GM12878 (cell line): ENCODE results near the gene LIF. TPM values are rescaled to one million over a fixed set of nuclear protein-coding genes. Genes with fewer than 3 reads are reported as not detected.

Experiments
- ATF7 ChIP-seq: fragments of 450-650 bp; IDR thresholded peaks from 2 replicates; pipeline ENCODE4 v1.6.1; 2016; ENCODE audit warnings: low read depth, mild to moderate bottlenecking
- DPF2 ChIP-seq: fragments of 450-650 bp; IDR thresholded peaks from 2 replicates; pipeline ENCODE4 v1.6.1; 2017; ENCODE audit warnings: mild to moderate bottlenecking
- EED ChIP-seq: sonication (generic); IDR thresholded peaks from 2 replicates; pipeline ENCODE4 v1.6.1; 2016; ENCODE audit warnings: antibody characterized with exemption, low read depth
- EP300 ChIP-seq, 2 experiments: fragments of 150-350 bp in 1 of 2; IDR thresholded peaks; 2 replicates each; pipeline ENCODE4 v1.6.1; 2011 to 2012; ENCODE audit warnings: low read depth in 2 of 2, low read length in 2 of 2, borderline replicate concordance in 1 of 2, improper control_type of control experiment in 1 of 2, inconsistent platforms in 1 of 2; ENCODE audit not compliant: control insufficient read depth in 1 of 2
- ESRRA ChIP-seq: IDR thresholded peaks from 2 replicates; pipeline ENCODE4 v1.6.1; 2012; ENCODE audit warnings: mild to moderate bottlenecking, low read length, improper control_type of control experiment
- IRF4 ChIP-seq: IDR thresholded peaks from 2 replicates; pipeline ENCODE4 v1.6.1; 2011; ENCODE audit warnings: low read depth, low read length
- MEF2A ChIP-seq: IDR thresholded peaks from 2 replicates; pipeline ENCODE4 v1.6.1; 2011; ENCODE audit warnings: low read depth, mild to moderate bottlenecking, low read length, moderate library complexity; ENCODE audit not compliant: insufficient read depth
- NBN ChIP-seq: fragments of 450-650 bp; IDR thresholded peaks from 2 replicates; pipeline ENCODE4 v1.6.1; 2016
- PAX5 ChIP-seq: IDR thresholded peaks from 2 replicates; pipeline ENCODE4 v1.6.1; 2011; ENCODE audit warnings: low read depth, low read length, borderline replicate concordance
- RFX5 ChIP-seq: IDR thresholded peaks from 2 replicates; pipeline ENCODE4 v1.6.1; 2011; ENCODE audit warnings: low read depth, low read length, improper control_type of control experiment
- RUNX3 ChIP-seq: IDR thresholded peaks from 2 replicates; pipeline ENCODE4 v1.6.1; 2012; ENCODE audit warnings: low read length, inconsistent platforms
- SIX5 ChIP-seq: IDR thresholded peaks from 2 replicates; pipeline ENCODE4 v1.6.1; 2011; ENCODE audit warnings: mild to moderate bottlenecking, low read depth, low read length, moderate library complexity; ENCODE audit not compliant: severe bottlenecking
- SPI1 ChIP-seq: IDR thresholded peaks from 2 replicates; pipeline ENCODE4 v1.6.1; 2011; ENCODE audit warnings: low read depth, mild to moderate bottlenecking, low read length, moderate library complexity, borderline replicate concordance; ENCODE audit not compliant: insufficient read depth
- SREBF2 ChIP-seq: IDR thresholded peaks from 2 replicates; pipeline ENCODE4 v1.6.1; 2012; ENCODE audit warnings: mild to moderate bottlenecking, low read length
- STAT1 ChIP-seq: fragments of 450-650 bp; conservative IDR thresholded peaks from 2 replicates; pipeline ENCODE4 v1.6.1; 2014; ENCODE audit warnings: antibody characterized with exemption, mild to moderate bottlenecking
- TCF3 ChIP-seq: IDR thresholded peaks from 2 replicates; pipeline ENCODE4 v1.6.1; 2012; ENCODE audit warnings: low read depth, mild to moderate bottlenecking, low read length, borderline replicate concordance; ENCODE audit not compliant: insufficient read depth
- ZNF217 ChIP-seq: fragments of 450-650 bp; IDR thresholded peaks from 2 replicates; pipeline ENCODE4 v1.6.1; 2017; ENCODE audit warnings: antibody characterized with exemption, mild to moderate bottlenecking
- ZZZ3 ChIP-seq: IDR thresholded peaks from 2 replicates; pipeline ENCODE4 v1.6.1; 2011; ENCODE audit warnings: low read depth; ENCODE audit not compliant: control insufficient read depth, insufficient read length
- polyA plus RNA-seq, 11 experiments: library from polyadenylated mRNA; depleted of rRNA in 4 of 11; unstranded in 6 of 11; stranded (reverse) in 5 of 11; fragments of >200 nt; fragmentation: Nextera tagmentation in 4 of 11; fragmentation: Illumina TruSeq in 1 of 11; extraction: Ambion mirVana in 4 of 11; extraction: Trizol in 1 of 11; gene quantifications; 1 replicate in 1 of 11; 2 replicates in 10 of 11; pipeline versions ENCODE4 v1.2.1 to v1.2.3, GENCODE V29; 2011 to 2016; ENCODE audit warnings: inconsistent platforms in 2 of 11, missing spikeins in 2 of 11, low read depth in 1 of 11
- total RNA-seq, 4 experiments: library from RNA; depleted of rRNA in 3 of 4; stranded (reverse); fragments of >200 nt in 3 of 4; fragmentation: Illumina TruSeq in 1 of 4; extraction: Trizol in 1 of 4; gene quantifications; 2 replicates each; pipeline versions ENCODE4 v1.2.1 to v1.2.3, GENCODE V29; 2013 to 2021
- TF ChIP-seq, protein P1 (sequence below): fragments of 450-650 bp; IDR thresholded peaks from 2 replicates; pipeline ENCODE4 v1.6.1; 2017; ENCODE audit warnings: mild to moderate bottlenecking, moderate library complexity
- TF ChIP-seq, protein P2 (sequence below): fragments of 450-650 bp; formaldehyde crosslinking; IDR thresholded peaks from 2 replicates; pipeline ENCODE4 v1.5.0; 2022; ENCODE audit warnings: mild to moderate bottlenecking, missing genetic modification characterization
- TF ChIP-seq, protein P3 (sequence below): IDR thresholded peaks from 2 replicates; pipeline ENCODE4 v1.6.1; 2011; ENCODE audit warnings: mild to moderate bottlenecking, low read depth, low read length, moderate library complexity; ENCODE audit not compliant: insufficient replicate concordance
- TF ChIP-seq, protein P4 (sequence below): IDR thresholded peaks from 2 replicates; pipeline ENCODE4 v1.6.1; 2012; ENCODE audit warnings: low read depth, low read length, improper control_type of control experiment

LIF gene
- total and polyA plus RNA-seq, 10 of the 15 experiments (the other 5 are each of a cell fraction or from before 2014, with no cell fraction given): 0.05 to 3.4 (median 0.97) TPM

DNA sequence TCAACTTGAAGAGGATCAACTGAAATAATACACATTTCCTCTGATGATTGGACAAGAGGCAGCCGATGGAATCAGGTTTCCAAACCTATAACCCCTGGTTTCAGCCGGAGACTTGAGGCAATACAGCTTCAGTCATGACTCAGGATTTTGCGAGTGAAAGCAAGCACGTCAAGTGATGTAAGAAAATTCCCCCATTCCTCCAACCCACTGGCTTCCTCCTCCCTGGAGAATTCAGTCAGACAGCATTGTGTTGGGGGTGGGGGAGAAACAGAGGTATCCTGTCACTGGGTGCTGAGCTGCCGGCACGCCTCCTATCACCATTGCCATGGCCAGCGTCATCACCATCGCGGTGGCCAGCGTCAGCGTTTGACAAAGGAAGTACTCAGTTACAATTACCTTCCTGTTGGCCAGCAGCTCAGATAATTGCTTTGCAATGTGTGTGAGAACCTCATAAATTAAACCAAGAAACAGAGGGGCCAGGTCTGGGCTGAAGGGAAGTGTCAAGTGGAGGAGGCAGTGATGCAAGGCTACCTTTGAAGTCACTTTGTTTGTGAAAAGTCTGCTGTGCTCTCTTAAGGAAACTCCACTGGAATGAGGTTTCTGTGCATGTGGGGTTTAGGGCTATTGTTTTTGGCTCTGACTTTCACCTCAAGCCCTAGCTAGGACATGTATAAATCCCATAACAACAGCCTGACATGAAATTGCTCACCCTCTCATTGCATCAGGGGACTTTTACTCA lies 50.2 kb downstream of the LIF start (continued):
- TF ChIP-seq IRF4: no peak
- TF ChIP-seq RUNX3: peak; percentile 38
- no peak for TF ChIP-seq ESRRA
- TF ChIP-seq, protein P1, sequence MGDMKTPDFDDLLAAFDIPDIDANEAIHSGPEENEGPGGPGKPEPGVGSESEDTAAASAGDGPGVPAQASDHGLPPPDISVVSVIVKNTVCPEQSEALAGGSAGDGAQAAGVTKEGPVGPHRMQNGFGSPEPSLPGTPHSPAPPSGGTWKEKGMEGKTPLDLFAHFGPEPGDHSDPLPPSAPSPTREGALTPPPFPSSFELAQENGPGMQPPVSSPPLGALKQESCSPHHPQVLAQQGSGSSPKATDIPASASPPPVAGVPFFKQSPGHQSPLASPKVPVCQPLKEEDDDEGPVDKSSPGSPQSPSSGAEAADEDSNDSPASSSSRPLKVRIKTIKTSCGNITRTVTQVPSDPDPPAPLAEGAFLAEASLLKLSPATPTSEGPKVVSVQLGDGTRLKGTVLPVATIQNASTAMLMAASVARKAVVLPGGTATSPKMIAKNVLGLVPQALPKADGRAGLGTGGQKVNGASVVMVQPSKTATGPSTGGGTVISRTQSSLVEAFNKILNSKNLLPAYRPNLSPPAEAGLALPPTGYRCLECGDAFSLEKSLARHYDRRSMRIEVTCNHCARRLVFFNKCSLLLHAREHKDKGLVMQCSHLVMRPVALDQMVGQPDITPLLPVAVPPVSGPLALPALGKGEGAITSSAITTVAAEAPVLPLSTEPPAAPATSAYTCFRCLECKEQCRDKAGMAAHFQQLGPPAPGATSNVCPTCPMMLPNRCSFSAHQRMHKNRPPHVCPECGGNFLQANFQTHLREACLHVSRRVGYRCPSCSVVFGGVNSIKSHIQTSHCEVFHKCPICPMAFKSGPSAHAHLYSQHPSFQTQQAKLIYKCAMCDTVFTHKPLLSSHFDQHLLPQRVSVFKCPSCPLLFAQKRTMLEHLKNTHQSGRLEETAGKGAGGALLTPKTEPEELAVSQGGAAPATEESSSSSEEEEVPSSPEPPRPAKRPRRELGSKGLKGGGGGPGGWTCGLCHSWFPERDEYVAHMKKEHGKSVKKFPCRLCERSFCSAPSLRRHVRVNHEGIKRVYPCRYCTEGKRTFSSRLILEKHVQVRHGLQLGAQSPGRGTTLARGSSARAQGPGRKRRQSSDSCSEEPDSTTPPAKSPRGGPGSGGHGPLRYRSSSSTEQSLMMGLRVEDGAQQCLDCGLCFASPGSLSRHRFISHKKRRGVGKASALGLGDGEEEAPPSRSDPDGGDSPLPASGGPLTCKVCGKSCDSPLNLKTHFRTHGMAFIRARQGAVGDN: no peak
- TF ChIP-seq STAT1: no peak
- TF ChIP-seq ZNF217: no peak
- peak; percentile 39; the same call in 1 of the 2 replicates for TF ChIP-seq DPF2
- no peak for TF ChIP-seq RFX5
- TF ChIP-seq SPI1: no peak; the same call in 1 of the 2 replicates
- no peak for TF ChIP-seq MEF2A
- TF ChIP-seq EED: peak; percentile 91
- no peak for TF ChIP-seq SIX5
- peak; percentile 84 for TF ChIP-seq ATF7
- TF ChIP-seq, protein P2, sequence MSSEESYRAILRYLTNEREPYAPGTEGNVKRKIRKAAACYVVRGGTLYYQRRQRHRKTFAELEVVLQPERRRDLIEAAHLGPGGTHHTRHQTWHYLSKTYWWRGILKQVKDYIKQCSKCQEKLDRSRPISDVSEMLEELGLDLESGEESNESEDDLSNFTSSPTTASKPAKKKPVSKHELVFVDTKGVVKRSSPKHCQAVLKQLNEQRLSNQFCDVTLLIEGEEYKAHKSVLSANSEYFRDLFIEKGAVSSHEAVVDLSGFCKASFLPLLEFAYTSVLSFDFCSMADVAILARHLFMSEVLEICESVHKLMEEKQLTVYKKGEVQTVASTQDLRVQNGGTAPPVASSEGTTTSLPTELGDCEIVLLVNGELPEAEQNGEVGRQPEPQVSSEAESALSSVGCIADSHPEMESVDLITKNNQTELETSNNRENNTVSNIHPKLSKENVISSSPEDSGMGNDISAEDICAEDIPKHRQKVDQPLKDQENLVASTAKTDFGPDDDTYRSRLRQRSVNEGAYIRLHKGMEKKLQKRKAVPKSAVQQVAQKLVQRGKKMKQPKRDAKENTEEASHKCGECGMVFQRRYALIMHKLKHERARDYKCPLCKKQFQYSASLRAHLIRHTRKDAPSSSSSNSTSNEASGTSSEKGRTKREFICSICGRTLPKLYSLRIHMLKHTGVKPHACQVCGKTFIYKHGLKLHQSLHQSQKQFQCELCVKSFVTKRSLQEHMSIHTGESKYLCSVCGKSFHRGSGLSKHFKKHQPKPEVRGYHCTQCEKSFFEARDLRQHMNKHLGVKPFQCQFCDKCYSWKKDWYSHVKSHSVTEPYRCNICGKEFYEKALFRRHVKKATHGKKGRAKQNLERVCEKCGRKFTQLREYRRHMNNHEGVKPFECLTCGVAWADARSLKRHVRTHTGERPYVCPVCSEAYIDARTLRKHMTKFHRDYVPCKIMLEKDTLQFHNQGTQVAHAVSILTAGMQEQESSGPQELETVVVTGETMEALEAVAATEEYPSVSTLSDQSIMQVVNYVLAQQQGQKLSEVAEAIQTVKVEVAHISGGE (CRISPR knock-in tag): no peak
- TF ChIP-seq ZZZ3: no peak
- TF ChIP-seq PAX5: peak; percentile 11; the same call in 1 of the 2 replicates
- no peak for TF ChIP-seq TCF3
- peak; percentile 70 for TF ChIP-seq NBN
- TF ChIP-seq EP300 (IDR thresholded peaks at IDR 0.05; ENCODE audit: borderline replicate concordance in 1 of 2, control insufficient read depth in 1 of 2, low read depth in 2 of 2, low read length in 2 of 2): peak; percentile 72 to 81; a peak in 2 of 4 replicates
- no peak for TF ChIP-seq SREBF2
- TF ChIP-seq, protein P3, sequence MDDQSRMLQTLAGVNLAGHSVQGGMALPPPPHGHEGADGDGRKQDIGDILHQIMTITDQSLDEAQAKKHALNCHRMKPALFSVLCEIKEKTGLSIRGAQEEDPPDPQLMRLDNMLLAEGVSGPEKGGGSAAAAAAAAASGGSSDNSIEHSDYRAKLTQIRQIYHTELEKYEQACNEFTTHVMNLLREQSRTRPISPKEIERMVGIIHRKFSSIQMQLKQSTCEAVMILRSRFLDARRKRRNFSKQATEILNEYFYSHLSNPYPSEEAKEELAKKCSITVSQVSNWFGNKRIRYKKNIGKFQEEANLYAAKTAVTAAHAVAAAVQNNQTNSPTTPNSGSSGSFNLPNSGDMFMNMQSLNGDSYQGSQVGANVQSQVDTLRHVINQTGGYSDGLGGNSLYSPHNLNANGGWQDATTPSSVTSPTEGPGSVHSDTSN: no peak
- TF ChIP-seq, protein P4, sequence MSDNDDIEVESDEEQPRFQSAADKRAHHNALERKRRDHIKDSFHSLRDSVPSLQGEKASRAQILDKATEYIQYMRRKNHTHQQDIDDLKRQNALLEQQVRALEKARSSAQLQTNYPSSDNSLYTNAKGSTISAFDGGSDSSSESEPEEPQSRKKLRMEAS: no peak
